ENCODE measurements around the gene PCYT1B.

The PCYT1B gene

DNA sequence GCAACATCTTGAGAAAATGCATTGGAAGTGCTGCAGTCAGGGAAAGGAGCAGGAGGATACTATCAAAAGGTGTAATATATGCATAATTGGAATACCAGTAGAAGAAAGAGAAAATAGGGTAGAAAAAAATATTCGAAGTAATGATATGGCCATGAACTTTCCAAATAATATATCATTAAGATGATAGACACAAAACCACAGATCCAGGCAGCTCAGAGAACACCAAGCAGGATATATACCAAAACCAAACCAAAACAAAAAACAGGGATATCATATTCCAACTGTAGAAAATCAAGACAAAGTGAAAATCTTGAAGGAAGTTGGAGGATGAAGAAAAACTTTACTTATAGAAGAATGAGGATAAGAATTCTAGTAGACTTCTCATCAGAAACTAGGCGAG is 36.9 kb upstream of the PCYT1B start:
- no peak overlapping the region for H3K4me3 Mint-ChIP-seq
- peaks cover 16% of the 10 kb centered on the region for H3K27me3 Mint-ChIP-seq (ENCODE audit: low read depth, poor library complexity)
- no peak for DNase-seq
- no peak overlapping the region for H3K27ac Mint-ChIP-seq
- H3K9me3 Mint-ChIP-seq: peaks cover 23% of the 10 kb centered on the region
- H3K36me3 Mint-ChIP-seq (ENCODE audit: low read depth): no peaks in the 10 kb centered on the region
- no peaks in the 10 kb centered on the region for H3K4me1 Mint-ChIP-seq
- TF ChIP-seq, protein P1, sequence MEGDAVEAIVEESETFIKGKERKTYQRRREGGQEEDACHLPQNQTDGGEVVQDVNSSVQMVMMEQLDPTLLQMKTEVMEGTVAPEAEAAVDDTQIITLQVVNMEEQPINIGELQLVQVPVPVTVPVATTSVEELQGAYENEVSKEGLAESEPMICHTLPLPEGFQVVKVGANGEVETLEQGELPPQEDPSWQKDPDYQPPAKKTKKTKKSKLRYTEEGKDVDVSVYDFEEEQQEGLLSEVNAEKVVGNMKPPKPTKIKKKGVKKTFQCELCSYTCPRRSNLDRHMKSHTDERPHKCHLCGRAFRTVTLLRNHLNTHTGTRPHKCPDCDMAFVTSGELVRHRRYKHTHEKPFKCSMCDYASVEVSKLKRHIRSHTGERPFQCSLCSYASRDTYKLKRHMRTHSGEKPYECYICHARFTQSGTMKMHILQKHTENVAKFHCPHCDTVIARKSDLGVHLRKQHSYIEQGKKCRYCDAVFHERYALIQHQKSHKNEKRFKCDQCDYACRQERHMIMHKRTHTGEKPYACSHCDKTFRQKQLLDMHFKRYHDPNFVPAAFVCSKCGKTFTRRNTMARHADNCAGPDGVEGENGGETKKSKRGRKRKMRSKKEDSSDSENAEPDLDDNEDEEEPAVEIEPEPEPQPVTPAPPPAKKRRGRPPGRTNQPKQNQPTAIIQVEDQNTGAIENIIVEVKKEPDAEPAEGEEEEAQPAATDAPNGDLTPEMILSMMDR (IDR thresholded peaks at IDR 0.05): no peak

DNA sequence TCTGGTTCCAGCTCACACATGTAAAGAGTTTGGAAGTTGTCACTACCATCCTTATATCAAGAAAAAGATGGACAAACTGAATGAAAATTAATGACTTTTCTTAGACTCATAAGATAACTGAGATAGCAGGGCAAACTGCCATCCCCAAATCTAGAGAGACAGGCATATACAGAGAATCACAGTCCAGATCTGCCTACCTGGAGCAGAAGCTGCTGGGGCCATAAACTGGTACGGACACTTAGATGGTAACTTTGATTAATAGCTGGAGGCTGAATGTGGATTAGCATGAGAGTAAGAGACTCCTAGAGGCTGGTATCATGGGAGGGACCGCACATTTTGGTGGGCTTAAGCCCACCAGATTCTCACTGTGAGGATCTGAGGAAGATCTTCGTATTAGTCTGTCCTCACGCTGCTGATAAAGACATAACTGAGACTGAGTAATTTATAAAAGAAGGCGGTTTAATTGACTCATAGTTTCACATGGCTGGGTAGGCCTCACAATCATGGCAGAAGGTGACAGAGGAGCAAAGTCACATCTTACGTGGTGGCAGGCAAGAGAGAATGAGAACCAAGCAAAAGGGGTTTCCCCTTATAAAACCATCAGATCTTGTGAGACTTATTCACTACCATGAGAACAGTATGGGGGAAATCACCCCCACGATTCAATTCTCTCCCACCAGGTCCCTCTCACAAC is 35.7 kb upstream of the PCYT1B start:
- DNase-seq: no peak
- no peaks in the 10 kb centered on the region for H3K4me1 Mint-ChIP-seq

GRCh38 chrX:24676403-24677024 is 29.4 kb upstream of the PCYT1B start:
- TF ChIP-seq, protein P1 (IDR thresholded peaks at IDR 0.05): peak; percentile 72
- Mint-ChIP-seq H3K9me3 (peaks cover 3% of the 10 kb centered on the region), H3K4me1 (no peaks in the 10 kb centered on the region), H3K4me3 (no peak overlapping the region), H3K36me3 (ENCODE audit: low read depth) (no peaks in the 10 kb centered on the region), H3K27me3 (ENCODE audit: low read depth, poor library complexity) (peaks cover 5% of the 10 kb centered on the region), H3K27ac (no peak overlapping the region)
- peak; percentile 18 for DNase-seq

More for the DNA sequence above, 35.7 kb upstream of the PCYT1B start:
- peaks cover 16% of the 10 kb centered on the region for H3K27me3 Mint-ChIP-seq (ENCODE audit: low read depth, poor library complexity)
- H3K27ac Mint-ChIP-seq: no peak overlapping the region
- H3K9me3 Mint-ChIP-seq: peaks cover 23% of the 10 kb centered on the region
- H3K36me3 Mint-ChIP-seq (ENCODE audit: low read depth): no peaks in the 10 kb centered on the region
- TF ChIP-seq, protein P1 (IDR thresholded peaks at IDR 0.05): no peak
- no peak overlapping the region for H3K4me3 Mint-ChIP-seq

GRCh38 chrX:24673424-24673823 is 26.3 kb upstream of the PCYT1B start:
- H3K9me3 Mint-ChIP-seq: no peaks in the 10 kb centered on the region
- TF ChIP-seq, protein P1 (IDR thresholded peaks at IDR 0.05): no peak
- H3K4me1 Mint-ChIP-seq: no peaks in the 10 kb centered on the region
- H3K27ac Mint-ChIP-seq: no peak overlapping the region
- peaks cover 5% of the 10 kb centered on the region for H3K27me3 Mint-ChIP-seq (ENCODE audit: low read depth, poor library complexity)
- no peak for DNase-seq
- H3K36me3 Mint-ChIP-seq (ENCODE audit: low read depth): no peaks in the 10 kb centered on the region
- H3K4me3 Mint-ChIP-seq: no peak overlapping the region

GRCh38 chrX:24672701-24673190 is 25.6 kb upstream of the PCYT1B start:
- Mint-ChIP-seq H3K36me3 (ENCODE audit: low read depth) (no peaks in the 10 kb centered on the region), H3K27ac (no peak overlapping the region), H3K4me3 (no peak overlapping the region), H3K27me3 (ENCODE audit: low read depth, poor library complexity) (peaks cover 5% of the 10 kb centered on the region), H3K4me1 (peaks cover 5% of the 10 kb centered on the region), H3K9me3 (no peaks in the 10 kb centered on the region)
- TF ChIP-seq, protein P1 (IDR thresholded peaks at IDR 0.05): no peak
- DNase-seq: no peak
